Spleen (tissue), 11 donors: ENCODE results near the gene EXTL2. TPM values are rescaled to one million over a fixed set of nuclear protein-coding genes. Genes with fewer than 3 reads are reported as not detected.

Experiments used
- DNase-seq: peaks from one replicate; pipeline ENCODE4 v3.0.0-alpha.2; 2020
- H3K27ac ChIP-seq, 8 donors: fragments of 200-600 bp; sonication (generic) in 7 of 8; 1 replicate in 4 of 8; 2 replicates in 4 of 8; pipeline versions ENCODE4 v1.5.0 to v1.8.0; 2016 to 2021; ENCODE audit warnings: inconsistent platforms in 4 of 8, mild to moderate bottlenecking in 4 of 8, moderate library complexity in 1 of 8
- H3K27me3 ChIP-seq, 7 donors: fragments of 200-600 bp; sonication (generic) in 6 of 7; replicated peaks in 1 of 7; 1 replicate in 4 of 7; 2 replicates in 3 of 7; pipeline versions ENCODE4 v1.5.0 to v1.8.0; 2016 to 2021; ENCODE audit warnings: inconsistent platforms in 3 of 7, mild to moderate bottlenecking in 1 of 7
- H3K36me3 ChIP-seq, 6 donors: fragments of 200-600 bp; sonication (generic) in 5 of 6; 1 replicate in 4 of 6; 2 replicates in 2 of 6; pipeline versions ENCODE4 v1.5.0 to v1.8.0; 2016 to 2021; ENCODE audit warnings: inconsistent platforms in 2 of 6
- H3K4me1 ChIP-seq, 6 donors: fragments of 200-600 bp; sonication (generic) in 5 of 6; 1 replicate in 3 of 6; 2 replicates in 3 of 6; pipeline versions ENCODE4 v1.5.0 to v1.8.0; 2016 to 2021; ENCODE audit warnings: inconsistent platforms in 3 of 6
- H3K4me3 ChIP-seq, 8 donors: fragments of 200-600 bp; sonication (generic) in 7 of 8; 1 replicate in 4 of 8; 2 replicates in 4 of 8; pipeline versions ENCODE4 v1.5.0 to v1.8.0; 2016 to 2021; ENCODE audit warnings: inconsistent platforms in 4 of 8, mild to moderate bottlenecking in 4 of 8, moderate library complexity in 2 of 8
- H3K9me3 ChIP-seq, 8 donors: fragments of 200-600 bp; sonication (generic) in 7 of 8; 1 replicate in 4 of 8; 2 replicates in 4 of 8; pipeline versions ENCODE4 v1.5.0 to v1.8.0; 2016 to 2021; ENCODE audit warnings: inconsistent platforms in 4 of 8
- CTCF ChIP-seq, 11 experiments: fragments of 200-600 bp in 7 of 11; fragments of 450-650 bp in 4 of 11; sonication (generic) in 4 of 11; IDR thresholded peaks in 8 of 11; conservative IDR thresholded peaks in 3 of 11; 1 replicate in 7 of 11; 2 replicates in 4 of 11; pipeline versions ENCODE4 v1.4.0 to v1.8.0; 2016 to 2021; ENCODE audit warnings: antibody characterized with exemption in 11 of 11, inconsistent platforms in 4 of 11, mild to moderate bottlenecking in 1 of 11
- POLR2A ChIP-seq, 3 donors: fragments of 450-650 bp; IDR thresholded peaks; one replicate each; pipeline ENCODE4 v1.5.1; 2017; ENCODE audit warnings: antibody characterized with exemption in 3 of 3, mild to moderate bottlenecking in 1 of 3
- POLR2AphosphoS5 ChIP-seq, 3 donors: sonication (generic); formaldehyde crosslinking; IDR thresholded peaks; one replicate each; pipeline ENCODE4 v1.5.1; 2017; ENCODE audit warnings: antibody characterized with exemption in 3 of 3
- WGBS, 5 donors: extraction: QIAGEN DNeasy Blood & Tissue Kit in 3 of 5; methylation state at CpG; one replicate each; pipeline versions ENCODE4 v1.1.5 to v1.1.7; 2013 to 2018; 5-methylcytosine and 5-hydroxymethylcytosine counted together
- intact Hi-C: fragments of 100-400 bp; cut with DNase I; formaldehyde crosslinking; loops from one replicate; pipeline ENCODE4 v1.15.0; 2023; ENCODE audit warnings: low total_unique reads
- polyA plus RNA-seq, 3 donors: library from polyadenylated mRNA; stranded (reverse); fragments of 200-250 nt; gene quantifications; one replicate each; pipeline ENCODE4 v1.2.1, GENCODE V29; 2013
- total RNA-seq, 7 donors: library from RNA; depleted of rRNA in 3 of 7; stranded (reverse); fragments of >200 nt in 3 of 7; fragmentation: NEBNext Ultra II Directional in 4 of 7; extraction: Animal tissue kit (Norgen Biotek cat#: 25700) in 4 of 7; gene quantifications; one replicate each; pipeline versions ENCODE4 v1.1.0 to v1.2.1, GENCODE V29; 2016 to 2021
- donor health status: healthy with polysubstance abuse.
- donor health status: DM: no; HTN: no; CAD: no; lungs with moderate emphysema.
- donor health status: DM: no; HTN: no; CAD: no.
- donor health status: Bipolar disorder and iron deficiency.
- donor health status: healthy.
- donor health status: DM: no; HTN: no; CAD: no.
- donor health status: DM: yes; HTN: yes; CAD: no.

Gene EXTL2
- total and polyA plus RNA-seq, 10 donors, result 5.0 to 14.1 (median 8.4) TPM

GRCh38 chr1:100868364-100868995 is 26.2 kb downstream of the EXTL2 start:
- intact Hi-C loops, result loop anchor here (2.0 to 5.0 kb wide), 3 partner anchors 261 to 1061 kb away; no protein-coding TSS in a partner anchor
- H3K4me3 ChIP-seq, result no peak overlapping the region
- H3K4me1 ChIP-seq, result peaks cover 0 to 21% (median 2%) of the 10 kb centered on the region in 6 donors
- H3K36me3 ChIP-seq, result no peaks in the 10 kb centered on the region
- H3K9me3 ChIP-seq, result no peaks in the 10 kb centered on the region
- no peak overlapping the region for H3K27ac ChIP-seq
- TF ChIP-seq CTCF (IDR thresholded peaks at IDR 0.05 in 8 of 11, conservative IDR thresholded peaks at IDR 0.05 in 3 of 11) (peak in 10 of 11 experiments; percentile 9 to 76 (median 62)), POLR2AphosphoS5 (IDR thresholded peaks at IDR 0.05) (no peak), POLR2A (IDR thresholded peaks at IDR 0.05) (no peak)
- H3K27me3 ChIP-seq, result no peaks in the 10 kb centered on the region
- WGBS, 5 donors, result 16 to 26% (median 20%) methylated on average over 7 of the region's 7 CpGs
- DNase-seq, result no peak

GRCh38 chr1:100866901-100867206 is 27.8 kb downstream of the EXTL2 start:
- H3K36me3 ChIP-seq, result no peaks in the 10 kb centered on the region
- H3K4me3 ChIP-seq, result no peak overlapping the region
- no peak for DNase-seq
- H3K9me3 ChIP-seq, result no peaks in the 10 kb centered on the region
- no peak for TF ChIP-seq POLR2AphosphoS5 (IDR thresholded peaks at IDR 0.05)
- no peaks in the 10 kb centered on the region for H3K27me3 ChIP-seq
- intact Hi-C loops, result loop anchor here (5.0 kb wide), 2 partner anchors 260 to 1060 kb away; no protein-coding TSS in a partner anchor
- WGBS, 5 donors, result 63 to 85% (median 76%) methylated on average over 2 of the region's 2 CpGs
- H3K27ac ChIP-seq, result peak overlapping the region in 1 of 8 donors; percentile 28
- H3K4me1 ChIP-seq, result peaks cover 0 to 21% (median 2%) of the 10 kb centered on the region in 6 donors

- DNase-seq, result no peak
- no peaks in the 10 kb centered on the region for H3K9me3 ChIP-seq
- no peaks in the 10 kb centered on the region for H3K27me3 ChIP-seq
- H3K27ac ChIP-seq, result peak overlapping the region in 4 of 8 donors; percentile 11 to 49 (median 30)
- intact Hi-C loops, result loop anchor here (5.0 kb wide), 2 partner anchors 259 to 1059 kb away; no protein-coding TSS in a partner anchor
- no peaks in the 10 kb centered on the region for H3K36me3 ChIP-seq
- TF ChIP-seq CTCF (IDR thresholded peaks at IDR 0.05 in 8 of 11, conservative IDR thresholded peaks at IDR 0.05 in 3 of 11), result peak; percentile 48 to 77 (median 63)
- no peak for TF ChIP-seq POLR2A (IDR thresholded peaks at IDR 0.05)
- H3K4me3 ChIP-seq, result no peak overlapping the region
- peaks cover 0 to 21% (median 2%) of the 10 kb centered on the region in 6 donors for H3K4me1 ChIP-seq
- WGBS, 5 donors, result 21 to 50% (median 30%) methylated on average over 5 of the region's 5 CpGs
These were observed 28.4 kb downstream of the EXTL2 start for GRCh38 chr1:100866041-100866900.

- 90 to 99% (median 96%) methylated on average over 2 of the region's 2 CpGs for WGBS, 5 donors
These were observed 32.1 kb downstream of the EXTL2 start for GRCh38 chr1:100862591-100862990.

More at GRCh38 chr1:100862591-100862990, 32.1 kb downstream of the EXTL2 start:
- Histone ChIP-seq H3K4me1 (peaks cover 0 to 13% (median 2%) of the 10 kb centered on the region in 6 donors), H3K27me3 (no peaks in the 10 kb centered on the region), H3K27ac (no peak overlapping the region), H3K36me3 (no peaks in the 10 kb centered on the region), H3K4me3 (no peak overlapping the region), H3K9me3 (no peaks in the 10 kb centered on the region)
- TF ChIP-seq CTCF (IDR thresholded peaks at IDR 0.05 in 8 of 11, conservative IDR thresholded peaks at IDR 0.05 in 3 of 11) (no peak), POLR2AphosphoS5 (IDR thresholded peaks at IDR 0.05) (no peak), POLR2A (IDR thresholded peaks at IDR 0.05) (no peak)
- intact Hi-C loops, result no loop called here
- no peak for DNase-seq
